Astrocyte (in vitro differentiated cells and primary cell): ENCODE measurements around the gene HOXD12.

Experiments
- CTCF ChIP-seq: IDR thresholded peaks from 2 replicates; pipeline ENCODE4 v1.5.1; 2011; ENCODE audit warnings: low read depth, mild to moderate bottlenecking, inconsistent platforms, low read length, moderate library complexity; ENCODE audit not compliant: insufficient read depth
- EZH2 ChIP-seq: IDR thresholded peaks from 2 replicates; pipeline ENCODE4 v1.6.1; 2012; ENCODE audit warnings: mild to moderate bottlenecking, low read length, inconsistent platforms; ENCODE audit not compliant: insufficient read depth

GRCh38 chr2:176130957-176131847 lies 31.6 kb downstream of the HOXD12 start:
- TF ChIP-seq CTCF (no peak), EZH2 (peak; percentile 18)
